LoVo (cell line): ENCODE results near the gene RND3.
A peak's percentile ranks its signal among the peaks of the same experiment; 100 is the strongest.

Experiments
- DNase-seq: peaks from one replicate; pipeline ENCODE4 v3.0.0-alpha.2; 2016; ENCODE audit warnings: low spot score

RND3 gene

GRCh38 chr2:150491943-150492342, 4.5 kb upstream of the RND3 start:
- DNase-seq = no peak

GRCh38 chr2:150491430-150491829, 4.0 kb upstream of the RND3 start:
- no peak for DNase-seq

DNA sequence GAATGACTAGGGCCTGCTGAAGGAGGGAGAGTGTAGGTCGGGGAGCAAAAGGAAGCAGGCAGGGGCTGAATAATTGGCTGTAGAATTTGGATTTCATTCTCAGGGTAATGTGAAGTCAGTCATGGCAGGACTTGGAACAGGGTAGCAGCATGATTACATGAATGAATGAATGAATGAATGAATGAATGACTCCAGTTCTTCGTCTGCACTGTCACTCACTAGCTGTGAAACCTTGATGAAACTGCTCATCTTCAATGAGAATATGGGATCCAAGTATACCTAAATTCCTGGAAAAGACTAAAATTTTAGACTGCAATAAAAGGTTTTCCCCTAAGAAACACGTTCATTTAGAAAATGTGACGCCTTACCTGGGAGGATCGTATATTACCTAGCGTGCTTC, 3.0 kb upstream of the RND3 start:
- DNase-seq = no peak

DNA sequence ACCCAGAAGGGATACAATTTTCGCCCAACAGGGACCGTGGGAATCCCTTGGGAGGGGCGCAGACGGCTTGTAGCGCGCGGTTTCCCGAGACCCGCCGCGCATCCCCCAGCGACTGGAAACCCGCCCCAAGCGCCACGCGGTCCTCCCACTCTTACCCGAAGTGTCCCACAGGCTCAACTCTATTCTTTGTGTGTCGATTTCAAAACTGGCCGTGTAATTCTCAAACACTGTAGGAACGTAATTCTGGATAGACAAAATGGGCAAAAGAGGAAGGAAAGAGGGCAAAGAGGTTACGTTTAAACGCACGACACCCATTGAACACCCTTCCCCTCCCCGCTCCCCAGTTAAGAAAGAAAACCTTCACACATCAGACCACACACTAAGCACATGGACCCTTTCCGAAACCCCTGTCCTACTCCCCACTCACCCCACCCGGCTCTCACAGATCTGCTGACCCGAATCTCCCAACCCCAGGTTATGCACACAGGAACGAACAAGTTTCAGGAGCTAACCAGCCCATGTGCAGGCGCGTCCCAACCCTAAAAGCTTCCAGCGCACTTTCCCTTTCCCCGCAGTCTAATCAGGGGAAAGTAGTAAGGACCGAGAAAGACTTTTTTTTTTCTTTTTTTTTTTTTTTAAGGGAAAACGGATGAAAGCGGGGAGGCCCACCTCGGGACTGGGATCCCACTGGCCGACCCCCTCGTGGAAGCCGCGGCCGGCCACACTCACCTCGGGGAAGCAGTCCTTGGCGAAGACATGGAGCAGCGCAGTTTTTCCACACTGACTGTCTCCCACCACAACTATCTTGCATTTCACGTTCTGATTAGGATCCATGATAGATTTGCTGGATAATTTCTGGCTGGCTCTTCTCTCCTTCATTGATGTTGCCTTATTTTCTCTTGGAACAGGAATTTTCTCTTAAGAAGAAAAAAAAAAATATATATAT, 655 bp downstream of the RND3 start:
- DNase-seq = no peak

- DNase-seq = peak; percentile 82
Observed at GRCh38 chr2:150485871-150486538, 1.5 kb downstream of the RND3 start.

- peak; percentile 64 for DNase-seq
Observed at GRCh38 chr2:150485114-150485870, 2.2 kb downstream of the RND3 start.

- DNase-seq = no peak
Observed at GRCh38 chr2:150484461-150485021, 2.9 kb downstream of the RND3 start.

GRCh38 chr2:150484006-150484405, 3.5 kb downstream of the RND3 start:
- DNase-seq = no peak

- DNase-seq = no peak
Observed at GRCh38 chr2:150483532-150483931, 3.9 kb downstream of the RND3 start.

DNA sequence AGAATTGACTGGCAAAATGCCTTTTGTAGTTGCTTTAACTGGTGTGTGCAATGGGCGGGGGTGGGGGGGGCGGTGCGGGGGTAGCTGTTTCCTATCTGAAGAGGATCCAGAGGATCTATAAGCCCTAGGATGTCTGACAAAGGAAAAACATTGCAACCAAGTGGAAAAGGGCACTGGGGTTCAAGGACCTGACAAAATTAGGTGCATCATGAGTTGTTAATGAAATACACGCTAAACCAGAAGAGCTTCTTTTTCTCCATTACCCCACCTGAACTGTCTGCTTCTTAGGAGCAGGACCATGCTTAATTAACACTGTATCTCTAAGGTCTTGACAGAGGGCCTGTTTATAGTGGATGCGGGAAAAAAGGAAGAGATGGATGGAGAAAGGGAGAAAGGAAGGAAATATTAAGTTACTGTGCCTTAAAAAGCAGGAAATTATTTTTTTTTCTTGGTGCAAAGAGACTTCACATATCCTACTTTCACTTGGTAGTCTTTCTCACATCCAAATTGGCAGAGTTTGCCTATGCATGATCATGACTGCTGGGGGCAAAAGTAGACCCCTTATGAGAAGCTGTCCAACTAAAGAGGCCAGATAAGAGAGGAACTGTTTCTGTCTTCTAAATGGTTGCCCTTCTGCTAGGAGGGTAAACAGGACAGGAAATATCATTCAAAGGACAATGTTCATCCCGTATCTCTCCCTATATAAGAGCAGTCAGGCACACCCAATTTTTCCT, 4.6 kb downstream of the RND3 start:
- DNase-seq = no peak

- DNase-seq = no peak
Observed at GRCh38 chr2:150482111-150482510, 5.4 kb downstream of the RND3 start.

DNA sequence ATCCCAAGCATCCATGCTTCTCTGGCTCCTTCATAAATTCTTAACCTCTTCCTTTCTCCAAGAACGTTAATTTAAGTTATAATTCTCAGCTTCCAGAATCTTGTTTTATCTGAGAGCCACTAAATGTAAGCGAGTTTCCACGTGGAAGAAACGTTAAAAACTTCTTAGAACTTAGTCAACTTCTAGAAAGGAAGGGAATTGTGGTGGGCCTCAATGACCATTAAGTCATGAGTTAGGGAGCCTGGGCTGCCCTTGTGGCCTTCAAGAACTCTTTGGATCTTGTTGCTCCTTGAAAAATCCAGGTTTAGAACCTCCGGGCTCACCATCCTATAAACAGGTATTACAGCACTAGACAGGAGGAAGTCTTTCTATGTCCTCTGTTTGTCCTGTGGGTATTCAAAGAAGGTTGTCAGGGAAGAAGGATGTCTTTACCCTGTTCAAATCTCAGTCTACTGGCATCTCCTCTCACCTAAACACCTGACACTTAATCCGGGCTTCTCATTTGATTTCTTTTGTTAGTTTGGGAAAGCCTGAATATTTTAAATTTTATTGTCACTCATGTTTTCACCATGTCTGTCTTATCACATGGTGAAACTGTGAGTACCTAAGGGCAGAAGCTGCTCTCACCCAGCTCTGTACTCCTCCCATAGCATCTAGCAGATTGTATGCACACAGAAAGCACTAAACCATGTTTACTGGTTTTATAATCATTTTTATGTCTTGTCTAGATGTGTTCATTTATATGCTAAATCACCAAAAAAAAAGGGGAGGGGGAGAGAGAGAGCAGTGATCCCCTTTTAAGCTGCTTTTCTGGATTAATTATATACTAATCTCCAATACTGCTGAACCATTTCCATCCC, 6.3 kb downstream of the RND3 start:
- no peak for DNase-seq

DNA sequence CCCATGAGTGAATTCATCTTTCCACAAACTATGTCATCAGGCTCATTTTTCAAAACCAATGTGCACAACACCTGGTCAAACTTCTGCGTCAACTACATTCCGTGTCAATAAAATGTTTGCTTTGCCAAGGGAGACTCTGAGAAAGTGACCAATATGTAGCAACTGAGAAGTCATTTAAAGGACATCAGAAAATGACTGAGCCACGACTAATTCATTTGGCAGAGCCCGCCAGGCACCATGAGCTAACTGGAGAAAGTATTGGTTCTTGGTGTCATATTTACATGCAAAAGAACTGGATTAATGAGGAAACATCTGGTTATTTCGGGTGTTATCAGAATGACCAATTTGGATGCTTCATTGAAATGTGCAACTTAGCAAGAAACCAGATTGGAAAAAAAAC, 7.2 kb downstream of the RND3 start:
- no peak for DNase-seq

DNA sequence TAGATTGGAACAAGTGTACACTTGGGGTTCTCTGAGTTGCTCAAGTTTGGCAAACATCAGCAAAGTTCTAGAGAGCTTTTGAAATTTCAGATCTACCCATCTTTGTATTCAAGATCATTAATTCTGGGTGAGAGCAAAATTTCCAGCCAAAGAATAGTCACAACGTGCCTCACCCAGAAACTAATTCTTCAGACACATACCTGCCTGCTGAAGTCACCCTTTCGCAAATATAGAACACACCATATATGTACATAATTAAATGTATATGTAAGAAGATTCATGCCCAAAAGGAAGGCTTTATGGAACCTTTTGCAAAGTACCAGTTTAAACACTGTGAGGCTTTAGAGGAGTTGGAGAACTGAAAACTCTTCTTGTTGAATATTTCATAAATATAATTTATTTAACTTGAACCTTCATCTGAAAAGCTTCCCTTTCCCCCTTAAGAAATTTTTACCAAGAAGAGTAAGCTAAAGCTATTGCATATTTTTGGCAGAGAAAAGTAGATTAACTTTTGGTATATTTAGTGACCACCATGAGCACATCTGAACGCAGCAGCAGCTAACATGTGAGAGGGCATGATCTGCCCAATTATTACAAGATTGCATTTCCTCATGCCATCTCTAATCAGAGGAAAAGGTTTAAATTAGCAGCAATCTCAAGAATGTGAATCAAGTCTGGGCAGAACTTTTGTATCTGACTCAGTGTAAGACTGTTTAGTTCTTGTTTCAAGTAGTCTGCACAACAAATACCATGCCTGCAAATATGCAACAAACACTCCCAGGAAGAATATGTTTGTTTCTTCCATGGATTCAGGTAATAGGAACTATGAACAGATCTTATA, 8.2 kb downstream of the RND3 start:
- peak; percentile 68 for DNase-seq

DNA sequence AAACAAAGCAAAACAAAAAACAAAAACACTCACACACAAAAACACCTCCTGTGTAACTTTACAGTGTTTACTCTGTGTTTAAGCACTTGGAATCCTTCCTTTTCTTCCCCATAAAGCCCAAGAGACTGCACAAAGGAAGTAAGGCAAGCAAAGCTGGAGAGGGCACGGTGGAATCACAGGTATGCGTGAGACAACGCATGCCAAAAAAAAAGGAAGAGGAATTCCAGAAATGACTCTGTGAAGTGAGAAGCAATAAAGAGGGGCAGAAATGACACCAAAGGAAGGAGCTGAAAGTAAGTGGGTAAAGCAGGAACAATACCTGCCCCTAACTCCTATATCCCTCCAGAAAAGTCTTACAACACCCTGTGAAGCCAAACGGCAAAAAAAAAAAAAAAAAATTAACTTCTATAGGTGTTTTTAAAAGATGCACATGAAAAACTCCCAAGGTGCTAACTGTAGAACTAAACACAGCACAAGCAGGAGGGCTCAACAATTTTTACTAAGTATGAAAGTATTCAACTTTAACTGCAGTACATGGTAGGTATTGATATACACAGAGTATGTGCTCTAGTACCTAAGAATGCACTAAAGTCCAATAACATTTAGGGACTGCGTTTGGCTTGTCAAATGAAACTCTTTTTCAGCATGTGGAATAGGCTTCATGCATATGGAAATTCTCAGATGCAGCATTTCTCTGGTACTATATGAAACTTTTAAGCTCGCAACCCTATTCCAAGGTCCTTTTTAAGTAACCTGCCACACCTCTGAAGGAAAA, 9.1 kb downstream of the RND3 start:
- peak; percentile 73 for DNase-seq

GRCh38 chr2:150477347-150477746, 10.1 kb downstream of the RND3 start:
- peak; percentile 50 for DNase-seq

DNA sequence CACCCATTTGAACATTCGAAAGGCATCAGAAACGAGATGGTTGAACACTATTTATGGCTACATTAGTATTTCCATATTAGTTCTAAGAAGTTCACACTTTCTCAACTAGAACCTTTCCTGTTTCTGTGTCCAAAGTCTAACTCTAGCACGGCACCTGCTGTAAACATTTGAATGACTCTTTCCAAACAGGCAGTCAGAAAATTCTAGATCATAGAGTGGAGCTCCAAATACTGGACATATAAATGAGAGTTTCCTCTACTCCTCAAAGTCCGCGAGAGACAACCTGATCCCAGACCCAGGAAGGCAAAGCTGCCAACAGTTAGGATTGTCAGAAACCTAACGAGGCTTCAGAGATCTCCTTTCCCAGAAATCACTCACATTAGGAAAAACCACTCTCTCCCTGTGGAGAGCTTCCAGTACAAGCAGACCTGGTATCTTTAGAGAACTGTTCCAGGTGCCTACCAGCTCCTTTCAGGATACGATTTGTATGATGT, 10.6 kb downstream of the RND3 start:
- DNase-seq = no peak

GRCh38 chr2:150476286-150476685, 11.2 kb downstream of the RND3 start:
- DNase-seq = no peak
